ENCODE measurements around the gene PRDX1.

PRDX1 gene

GRCh38 chr1:45550401-45551351 lies 29.0 kb upstream of the PRDX1 start, which contains the start of gene AKR1A1 (continued):
- TF ChIP-seq, protein P1, sequence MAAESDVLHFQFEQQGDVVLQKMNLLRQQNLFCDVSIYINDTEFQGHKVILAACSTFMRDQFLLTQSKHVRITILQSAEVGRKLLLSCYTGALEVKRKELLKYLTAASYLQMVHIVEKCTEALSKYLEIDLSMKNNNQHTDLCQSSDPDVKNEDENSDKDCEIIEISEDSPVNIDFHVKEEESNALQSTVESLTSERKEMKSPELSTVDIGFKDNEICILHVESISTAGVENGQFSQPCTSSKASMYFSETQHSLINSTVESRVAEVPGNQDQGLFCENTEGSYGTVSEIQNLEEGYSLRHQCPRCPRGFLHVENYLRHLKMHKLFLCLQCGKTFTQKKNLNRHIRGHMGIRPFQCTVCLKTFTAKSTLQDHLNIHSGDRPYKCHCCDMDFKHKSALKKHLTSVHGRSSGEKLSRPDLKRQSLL (tag by site-specific recombination; IDR thresholded peaks at IDR 0.05): no peak
- peak; percentile 83 for TF ChIP-seq ZNF24 (tag by site-specific recombination; IDR thresholded peaks at IDR 0.05)
- peak; percentile 40; the same call in 1 of the 2 replicates for TF ChIP-seq ZBTB8A (tag by site-specific recombination; IDR thresholded peaks at IDR 0.05)
- peak; percentile 50; the same call in 1 of the 2 replicates for TF ChIP-seq ZBTB20 (tag by site-specific recombination; IDR thresholded peaks at IDR 0.05)
- TF ChIP-seq BCL11B (tag by site-specific recombination; IDR thresholded peaks at IDR 0.05; ENCODE audit: low read depth): peak; percentile 81; the same call in 1 of the 2 replicates
- 0 out of 2 replicates have a peak, but pooled peaks have one; percentile 13 for TF ChIP-seq OVOL3 (tag by site-specific recombination; IDR thresholded peaks at IDR 0.05)
- 0 out of 2 replicates have a peak, but pooled peaks have one; percentile 74 for TF ChIP-seq ZFP37 (tag by site-specific recombination; IDR thresholded peaks at IDR 0.05)
- peak; percentile 52; the same call in 1 of the 2 replicates for TF ChIP-seq ZBTB44 (tag by site-specific recombination; IDR thresholded peaks at IDR 0.05)
- no peak for TF ChIP-seq ZNF23 (tag by site-specific recombination; IDR thresholded peaks at IDR 0.05; ENCODE audit: borderline replicate concordance)
- TF ChIP-seq ZNF433 (tag by site-specific recombination; IDR thresholded peaks at IDR 0.05; ENCODE audit: low read depth): no peak
- peak; percentile 77 for TF ChIP-seq ZNF660 (tag by site-specific recombination; IDR thresholded peaks at IDR 0.05)
- no peak for TF ChIP-seq ZNF624 (tag by site-specific recombination; IDR thresholded peaks at IDR 0.05)
- no peak for TF ChIP-seq ZNF398 (tag by site-specific recombination; IDR thresholded peaks at IDR 0.05)
- peak; percentile 48; the same call in 1 of the 2 replicates for TF ChIP-seq KLF7 (tag by site-specific recombination; IDR thresholded peaks at IDR 0.05; ENCODE audit: borderline replicate concordance)
- TF ChIP-seq BCL6B (tag by site-specific recombination; IDR thresholded peaks at IDR 0.05): no peak
- TF ChIP-seq ZSCAN30 (tag by site-specific recombination; IDR thresholded peaks at IDR 0.05): peak; percentile 85
- TF ChIP-seq SP7 (tag by site-specific recombination; IDR thresholded peaks at IDR 0.05): peak; percentile 83
- TF ChIP-seq, protein P2, sequence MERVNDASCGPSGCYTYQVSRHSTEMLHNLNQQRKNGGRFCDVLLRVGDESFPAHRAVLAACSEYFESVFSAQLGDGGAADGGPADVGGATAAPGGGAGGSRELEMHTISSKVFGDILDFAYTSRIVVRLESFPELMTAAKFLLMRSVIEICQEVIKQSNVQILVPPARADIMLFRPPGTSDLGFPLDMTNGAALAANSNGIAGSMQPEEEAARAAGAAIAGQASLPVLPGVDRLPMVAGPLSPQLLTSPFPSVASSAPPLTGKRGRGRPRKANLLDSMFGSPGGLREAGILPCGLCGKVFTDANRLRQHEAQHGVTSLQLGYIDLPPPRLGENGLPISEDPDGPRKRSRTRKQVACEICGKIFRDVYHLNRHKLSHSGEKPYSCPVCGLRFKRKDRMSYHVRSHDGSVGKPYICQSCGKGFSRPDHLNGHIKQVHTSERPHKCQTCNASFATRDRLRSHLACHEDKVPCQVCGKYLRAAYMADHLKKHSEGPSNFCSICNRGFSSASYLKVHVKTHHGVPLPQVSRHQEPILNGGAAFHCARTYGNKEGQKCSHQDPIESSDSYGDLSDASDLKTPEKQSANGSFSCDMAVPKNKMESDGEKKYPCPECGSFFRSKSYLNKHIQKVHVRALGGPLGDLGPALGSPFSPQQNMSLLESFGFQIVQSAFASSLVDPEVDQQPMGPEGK (tag by site-specific recombination; IDR thresholded peaks at IDR 0.05): peak; percentile 79
- TF ChIP-seq ZNF112 (tag by site-specific recombination; IDR thresholded peaks at IDR 0.05): no peak
- no peak; the same call in 1 of the 2 replicates for TF ChIP-seq ZNF391 (tag by site-specific recombination; IDR thresholded peaks at IDR 0.05; ENCODE audit: borderline replicate concordance, low read depth)
- peak; percentile 67; the same call in 1 of the 2 replicates for TF ChIP-seq KLF17 (tag by site-specific recombination; IDR thresholded peaks at IDR 0.05)
- TF ChIP-seq ZNF292 (tag by site-specific recombination; IDR thresholded peaks at IDR 0.05; ENCODE audit: borderline replicate concordance, low read depth): no peak
- TF ChIP-seq KLF10 (tag by site-specific recombination; IDR thresholded peaks at IDR 0.05): peak; percentile 94
- TF ChIP-seq FEZF1 (tag by site-specific recombination; IDR thresholded peaks at IDR 0.05): no peak
- 0 out of 2 replicates have a peak, but pooled peaks have one; percentile 57 for TF ChIP-seq REST (tag by site-specific recombination; IDR thresholded peaks at IDR 0.05)

Measured in HEK293 (cell line).